Anterior cingulate cortex (tissue), 58 donors: ENCODE measurements around the gene SFTA2.

Experiments used
- DNase-seq, 58 donors: peaks; one replicate each; lab custom pipeline; 2025; lab: John Stamatoyannopoulos, UW

Gene SFTA2

GRCh38 chr6:30893001-30893591 lies 38.9 kb downstream of the SFTA2 start:
- no peak for DNase-seq

DNA sequence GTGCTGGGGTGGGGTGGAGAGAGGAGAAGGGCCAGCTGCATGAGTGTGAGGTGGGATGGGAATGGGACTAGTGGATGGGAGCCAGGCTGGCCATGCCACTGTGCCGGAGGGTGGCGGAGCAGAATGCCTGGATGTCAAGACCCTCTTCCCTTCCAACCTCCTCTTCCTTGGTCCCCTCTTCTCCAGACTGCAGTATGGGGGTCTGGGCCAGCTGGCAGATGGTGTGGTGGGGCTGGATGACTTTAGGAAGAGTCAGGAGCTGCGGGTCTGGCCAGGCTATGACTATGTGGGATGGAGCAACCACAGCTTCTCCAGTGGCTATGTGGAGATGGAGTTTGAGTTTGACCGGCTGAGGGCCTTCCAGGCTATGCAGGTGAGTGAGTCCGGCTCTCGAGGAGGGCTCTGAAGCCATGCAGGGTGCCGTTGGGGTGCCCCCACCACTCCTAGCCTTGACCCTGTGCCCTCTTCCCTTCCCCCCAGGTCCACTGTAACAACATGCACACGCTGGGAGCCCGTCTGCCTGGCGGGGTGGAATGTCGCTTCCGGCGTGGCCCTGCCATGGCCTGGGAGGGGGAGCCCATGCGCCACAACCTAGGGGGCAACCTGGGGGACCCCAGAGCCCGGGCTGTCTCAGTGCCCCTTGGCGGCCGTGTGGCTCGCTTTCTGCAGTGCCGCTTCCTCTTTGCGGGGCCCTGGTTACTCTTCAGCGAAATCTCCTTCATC lies 40.0 kb downstream of the SFTA2 start:
- DNase-seq = no peak

- no peak for DNase-seq
These were observed 40.6 kb downstream of the SFTA2 start for GRCh38 chr6:30891450-30891723.

DNA sequence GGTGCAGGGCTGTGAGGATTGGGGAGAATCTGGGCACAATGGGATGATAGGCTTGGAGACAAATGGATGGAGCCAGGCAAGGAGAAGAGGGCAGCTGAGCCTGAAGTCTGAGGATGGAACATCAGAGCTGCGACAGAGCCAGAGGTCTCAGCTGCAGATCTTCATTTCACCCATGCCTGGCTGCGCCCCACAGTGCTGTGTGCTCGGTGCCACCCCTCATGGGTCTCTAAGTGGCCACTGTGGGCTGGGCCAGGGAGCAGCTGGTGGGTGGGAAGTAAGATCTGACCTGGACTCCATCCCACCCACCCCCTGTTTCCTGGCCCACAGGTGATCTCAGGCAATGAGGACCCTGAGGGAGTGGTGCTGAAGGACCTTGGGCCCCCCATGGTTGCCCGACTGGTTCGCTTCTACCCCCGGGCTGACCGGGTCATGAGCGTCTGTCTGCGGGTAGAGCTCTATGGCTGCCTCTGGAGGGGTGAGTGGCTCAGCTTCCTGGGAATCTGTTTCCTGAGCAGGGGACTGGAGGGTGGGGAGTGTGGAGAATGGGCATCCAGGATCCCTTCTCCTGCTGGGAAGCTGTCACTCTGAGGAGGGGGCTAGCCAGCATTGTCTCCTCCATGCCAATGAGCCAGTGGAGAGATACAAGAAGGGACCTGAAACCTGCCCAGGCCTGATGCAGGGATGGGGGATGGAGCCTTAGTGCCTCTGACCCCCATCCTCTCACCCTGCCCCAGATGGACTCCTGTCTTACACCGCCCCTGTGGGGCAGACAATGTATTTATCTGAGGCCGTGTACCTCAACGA lies 41.1 kb downstream of the SFTA2 start:
- peak in 1 of 58 donors; percentile 40 for DNase-seq

GRCh38 chr6:30889921-30890645 lies 41.9 kb downstream of the SFTA2 start:
- DNase-seq = peak in 52 of 58 donors; percentile 22 to 91 (median 67)

- no peak for DNase-seq
These were observed 42.5 kb downstream of the SFTA2 start for GRCh38 chr6:30889496-30889885.

DNA sequence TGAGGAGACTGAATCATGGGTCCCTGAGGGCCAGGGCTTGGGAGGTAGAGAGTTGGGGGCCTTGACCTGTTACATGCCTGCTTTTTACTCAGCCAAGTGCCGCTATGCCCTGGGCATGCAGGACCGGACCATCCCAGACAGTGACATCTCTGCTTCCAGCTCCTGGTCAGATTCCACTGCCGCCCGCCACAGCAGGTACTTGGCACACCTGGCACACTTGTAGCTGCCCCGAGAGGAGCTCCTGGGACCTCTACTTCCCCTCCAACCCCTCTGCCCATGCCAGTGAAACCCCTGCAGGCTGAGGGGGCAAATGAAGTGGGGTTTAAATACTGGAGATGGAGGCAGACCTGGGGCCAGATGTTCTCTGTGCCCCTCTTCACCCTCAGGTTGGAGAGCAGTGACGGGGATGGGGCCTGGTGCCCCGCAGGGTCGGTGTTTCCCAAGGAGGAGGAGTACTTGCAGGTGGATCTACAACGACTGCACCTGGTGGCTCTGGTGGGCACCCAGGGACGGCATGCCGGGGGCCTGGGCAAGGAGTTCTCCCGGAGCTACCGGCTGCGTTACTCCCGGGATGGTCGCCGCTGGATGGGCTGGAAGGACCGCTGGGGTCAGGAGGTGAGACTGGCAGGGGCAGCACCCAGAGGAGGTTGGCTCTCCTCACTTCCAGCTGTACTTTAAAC lies 43.0 kb downstream of the SFTA2 start:
- DNase-seq = peak in 3 of 58 donors; percentile 10 to 50 (median 48)

- DNase-seq = peak in 15 of 58 donors; percentile 13 to 72 (median 35)
These were observed 43.8 kb downstream of the SFTA2 start for GRCh38 chr6:30887901-30888815.

- DNase-seq = no peak
These were observed 45.1 kb downstream of the SFTA2 start for GRCh38 chr6:30886897-30887255.

DNA sequence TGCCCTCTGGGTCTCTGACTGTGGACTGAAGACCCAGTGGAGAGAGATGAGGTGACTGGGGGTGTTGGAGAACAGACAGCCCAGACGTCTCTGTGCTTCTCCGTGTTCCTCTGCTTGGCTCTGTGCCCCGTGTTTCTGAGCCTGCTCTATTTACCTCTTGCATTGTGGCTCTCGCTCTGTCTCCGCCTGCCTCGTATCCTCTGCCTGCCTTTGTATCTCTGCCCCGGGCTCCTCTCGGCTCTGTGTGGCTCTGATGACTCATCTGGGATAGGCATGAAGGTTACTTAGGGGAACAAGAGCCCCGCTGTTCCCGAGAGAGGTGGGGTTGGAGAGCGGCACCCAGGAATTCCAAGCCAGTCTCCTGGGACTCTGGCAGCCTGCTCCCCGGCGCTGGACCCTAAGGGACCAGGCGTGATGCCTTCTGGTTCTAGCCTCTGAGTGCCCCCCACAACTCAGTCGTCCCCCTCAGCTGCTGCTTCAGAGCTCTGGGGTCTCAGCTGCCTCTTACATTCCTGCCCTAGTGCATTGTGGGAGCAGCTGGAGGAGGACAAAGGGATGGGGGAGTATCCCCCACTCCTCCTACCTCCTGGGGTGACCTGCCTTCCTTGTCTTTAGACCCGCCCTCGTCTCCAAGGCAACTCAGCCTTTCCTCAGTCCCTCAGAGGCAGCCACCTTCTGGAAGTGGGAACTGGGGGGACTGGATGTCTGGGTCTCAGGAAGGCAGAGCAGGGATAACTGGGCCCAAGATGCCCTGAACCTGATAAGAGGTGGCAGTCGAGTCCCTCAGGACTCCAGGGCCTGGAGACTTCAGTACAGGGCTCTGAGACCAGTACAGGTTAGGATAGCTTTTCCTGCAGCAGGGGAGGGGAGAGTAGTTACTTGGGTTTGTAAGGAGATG lies 45.7 kb downstream of the SFTA2 start:
- DNase-seq = peak in 50 of 58 donors; percentile 16 to 88 (median 57)

DNA sequence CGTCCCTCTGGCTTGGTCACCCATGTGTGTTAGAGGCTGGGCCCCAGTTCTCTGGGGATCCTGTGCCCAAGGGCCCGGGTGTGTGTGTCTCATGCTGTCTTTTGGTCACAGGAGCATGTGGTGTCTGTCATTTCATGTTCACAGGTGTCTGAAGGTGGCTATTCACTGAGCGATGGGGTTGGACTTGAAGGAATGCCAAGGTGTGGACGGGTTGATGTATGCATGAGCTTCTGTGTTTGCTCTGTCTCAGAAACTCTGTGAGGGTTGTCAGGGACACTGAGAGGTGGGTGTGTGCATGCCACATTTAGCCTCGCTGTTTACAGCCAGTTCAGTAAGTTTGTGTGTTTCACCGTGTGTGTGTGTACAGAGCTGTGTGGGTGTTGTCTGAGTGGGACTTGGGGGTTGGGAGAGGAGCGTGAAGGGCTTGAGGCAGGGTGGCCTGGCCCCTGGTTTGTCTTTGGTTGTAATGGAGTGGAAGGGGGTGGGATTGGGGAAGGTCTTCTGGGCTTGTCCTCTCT lies 46.4 kb downstream of the SFTA2 start:
- DNase-seq = peak in 24 of 58 donors; percentile 9 to 74 (median 46)

DNA sequence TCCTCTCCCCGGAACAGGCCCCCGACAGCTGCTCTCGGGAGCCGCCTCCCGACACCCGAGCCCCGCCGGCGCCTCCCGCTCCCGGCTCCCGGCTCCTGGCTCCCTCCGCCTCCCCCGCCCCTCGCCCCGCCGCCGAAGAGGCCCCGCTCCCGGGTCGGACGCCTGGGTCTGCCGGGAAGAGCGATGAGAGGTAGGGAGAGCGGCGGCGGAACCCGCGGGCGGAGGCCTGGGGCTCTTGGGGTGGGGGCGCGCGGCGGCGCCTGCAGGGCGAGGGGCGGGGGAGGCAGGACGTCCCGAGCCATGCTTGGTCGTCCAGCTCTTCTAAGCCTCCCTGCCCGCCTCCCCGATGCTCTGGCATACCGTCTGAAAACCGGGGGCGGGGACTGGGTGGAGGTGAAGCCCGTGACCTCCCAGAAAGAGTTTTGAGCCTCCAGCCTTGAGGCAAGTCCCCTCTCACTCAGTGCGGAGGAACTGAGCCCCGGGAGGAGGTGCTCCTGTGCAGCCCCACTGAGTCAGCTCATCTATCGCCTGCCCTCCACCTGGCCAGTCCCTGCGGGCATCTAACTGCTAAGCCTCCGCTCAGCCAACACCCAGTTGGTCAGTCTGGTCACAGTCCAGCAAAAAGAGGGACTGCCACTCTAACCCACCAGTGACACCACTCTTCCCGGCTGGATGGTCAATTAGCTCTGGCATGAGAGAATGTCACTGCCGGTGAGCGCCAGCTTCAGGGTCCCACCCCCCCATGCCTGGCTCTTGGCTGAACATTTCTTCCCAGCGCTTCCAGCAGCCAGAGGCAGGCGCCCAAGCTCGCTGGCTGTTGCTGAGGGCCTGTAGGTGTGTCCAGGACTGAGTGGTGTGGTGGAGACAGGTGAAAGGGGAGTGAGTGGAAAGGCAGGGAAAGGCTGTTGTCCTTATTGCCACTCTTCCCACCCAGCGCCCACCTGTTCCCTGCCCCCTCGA lies 47.2 kb downstream of the SFTA2 start:
- peak in 51 of 58 donors; percentile 3 to 81 (median 57) for DNase-seq

GRCh38 chr6:30883685-30884520 lies 48.1 kb downstream of the SFTA2 start, which contains the start of gene DDR1:
Gene DDR1 (plus strand): TSS chr6:30884519. CDS start chr6:30888730, 4,211 bp downstream.
- peak in 54 of 58 donors; percentile 2 to 90 (median 78) for DNase-seq

GRCh38 chr6:30882759-30883684 lies 48.9 kb downstream of the SFTA2 start:
- peak in 10 of 58 donors; percentile 9 to 51 (median 38) for DNase-seq
